ENCODE results near the gene OR2AG2. TPM values are rescaled to one million over a fixed set of nuclear protein-coding genes. Genes with fewer than 3 reads are reported as not detected.

Gene OR2AG2
- polyA plus RNA-seq, 1 donor from 2014 or later: not detected

GRCh38 chr11:6734616-6735015 is 37.2 kb downstream of the OR2AG2 start:
- TF ChIP-seq POLR2AphosphoS5 (IDR thresholded peaks at IDR 0.05): no peak
- TF ChIP-seq MXI1 (conservative IDR thresholded peaks at IDR 0.05; ENCODE audit: poor library complexity, severe bottlenecking): no peak
- TF ChIP-seq EZH2 (IDR thresholded peaks at IDR 0.05; ENCODE audit: borderline replicate concordance, insufficient read depth, low read length, poor library complexity, severe bottlenecking): no peak
- no peak for TF ChIP-seq TAF1 (IDR thresholded peaks at IDR 0.05; ENCODE audit: low read depth)
- no peak for TF ChIP-seq REST (IDR thresholded peaks at IDR 0.05; ENCODE audit: borderline replicate concordance)
- TF ChIP-seq CTCF (IDR thresholded peaks at IDR 0.05; ENCODE audit: poor library complexity, severe bottlenecking): no peak
- TF ChIP-seq SMC3 (conservative IDR thresholded peaks at IDR 0.05; ENCODE audit: poor library complexity): no peak
- no peak for TF ChIP-seq EP300 (conservative IDR thresholded peaks at IDR 0.05; ENCODE audit: poor library complexity, severe bottlenecking)
- no peak for TF ChIP-seq RAD21 (conservative IDR thresholded peaks at IDR 0.05)
- H3K9me3 ChIP-seq (ENCODE audit: low read length): no peaks in the 10 kb centered on the region
- no peak overlapping the region for H2AFZ ChIP-seq (ENCODE audit: low read depth, low read length)
- H4K20me1 ChIP-seq (ENCODE audit: insufficient read depth): no peaks in the 10 kb centered on the region
- H3K27ac ChIP-seq (ENCODE audit: low read length): no peak overlapping the region
- no peaks in the 10 kb centered on the region for H3K36me3 ChIP-seq (ENCODE audit: insufficient read depth, low read length)
- H3K9ac ChIP-seq (ENCODE audit: low read length): no peak overlapping the region
- H3F3A ChIP-seq (ENCODE audit: insufficient read depth, low read length, poor library complexity, severe bottlenecking): no peaks in the 10 kb centered on the region
- H3K4me2 ChIP-seq (ENCODE audit: low read length): no peak overlapping the region
- H3K79me2 ChIP-seq (replicated peaks; ENCODE audit: insufficient read depth, low read length): no peaks in the 10 kb centered on the region
- no peaks in the 10 kb centered on the region for H3K27me3 ChIP-seq (ENCODE audit: insufficient read depth, low read depth, low read length)
- H3K4me3 ChIP-seq (ENCODE audit: low read length): no peak overlapping the region
- no peaks in the 10 kb centered on the region for H3K9me2 ChIP-seq (ENCODE audit: insufficient read depth, low read length)

- no peaks in the 10 kb centered on the region for H3K9me3 ChIP-seq (ENCODE audit: low read length)
- no peaks in the 10 kb centered on the region for H4K20me1 ChIP-seq (ENCODE audit: insufficient read depth)
- H3K9ac ChIP-seq (ENCODE audit: low read length): no peak overlapping the region
- no peak overlapping the region for H3K27ac ChIP-seq (ENCODE audit: low read length)
- H3K9me2 ChIP-seq (ENCODE audit: insufficient read depth, low read length): no peaks in the 10 kb centered on the region
- H2AFZ ChIP-seq (ENCODE audit: low read depth, low read length): no peak overlapping the region
- no peaks in the 10 kb centered on the region for H3K79me2 ChIP-seq (replicated peaks; ENCODE audit: insufficient read depth, low read length)
- no peak overlapping the region for H3K4me2 ChIP-seq (ENCODE audit: low read length)
- no peaks in the 10 kb centered on the region for H3K27me3 ChIP-seq (ENCODE audit: insufficient read depth, low read depth, low read length)
- H3K4me3 ChIP-seq (ENCODE audit: low read length): no peak overlapping the region
- TF ChIP-seq REST (IDR thresholded peaks at IDR 0.05; ENCODE audit: borderline replicate concordance): no peak
- no peaks in the 10 kb centered on the region for H3K36me3 ChIP-seq (ENCODE audit: insufficient read depth, low read length)
- no peaks in the 10 kb centered on the region for H3F3A ChIP-seq (ENCODE audit: insufficient read depth, low read length, poor library complexity, severe bottlenecking)
These were observed 38.2 kb downstream of the OR2AG2 start for GRCh38 chr11:6733326-6734275.

Measured in neural cell (in vitro differentiated cells).